ENCODE results near the gene ATG16L2.

- TF ChIP-seq CTCF (IDR thresholded peaks at IDR 0.05 in 4 of 5, conservative IDR thresholded peaks at IDR 0.05 in 1 of 5): no peak
- TF ChIP-seq POLR2A (IDR thresholded peaks at IDR 0.05): peak in 1 of 2 donors; percentile 39
Observed at GRCh38 chr11:72773696-72774095, 40.5 kb upstream of the ATG16L2 start.
